ENCODE data around the gene C13orf46. TPM values are rescaled to one million over a fixed set of nuclear protein-coding genes. Genes with fewer than 3 reads are reported as not detected.

Gene C13orf46
- 1.3 TPM for total RNA-seq

DNA sequence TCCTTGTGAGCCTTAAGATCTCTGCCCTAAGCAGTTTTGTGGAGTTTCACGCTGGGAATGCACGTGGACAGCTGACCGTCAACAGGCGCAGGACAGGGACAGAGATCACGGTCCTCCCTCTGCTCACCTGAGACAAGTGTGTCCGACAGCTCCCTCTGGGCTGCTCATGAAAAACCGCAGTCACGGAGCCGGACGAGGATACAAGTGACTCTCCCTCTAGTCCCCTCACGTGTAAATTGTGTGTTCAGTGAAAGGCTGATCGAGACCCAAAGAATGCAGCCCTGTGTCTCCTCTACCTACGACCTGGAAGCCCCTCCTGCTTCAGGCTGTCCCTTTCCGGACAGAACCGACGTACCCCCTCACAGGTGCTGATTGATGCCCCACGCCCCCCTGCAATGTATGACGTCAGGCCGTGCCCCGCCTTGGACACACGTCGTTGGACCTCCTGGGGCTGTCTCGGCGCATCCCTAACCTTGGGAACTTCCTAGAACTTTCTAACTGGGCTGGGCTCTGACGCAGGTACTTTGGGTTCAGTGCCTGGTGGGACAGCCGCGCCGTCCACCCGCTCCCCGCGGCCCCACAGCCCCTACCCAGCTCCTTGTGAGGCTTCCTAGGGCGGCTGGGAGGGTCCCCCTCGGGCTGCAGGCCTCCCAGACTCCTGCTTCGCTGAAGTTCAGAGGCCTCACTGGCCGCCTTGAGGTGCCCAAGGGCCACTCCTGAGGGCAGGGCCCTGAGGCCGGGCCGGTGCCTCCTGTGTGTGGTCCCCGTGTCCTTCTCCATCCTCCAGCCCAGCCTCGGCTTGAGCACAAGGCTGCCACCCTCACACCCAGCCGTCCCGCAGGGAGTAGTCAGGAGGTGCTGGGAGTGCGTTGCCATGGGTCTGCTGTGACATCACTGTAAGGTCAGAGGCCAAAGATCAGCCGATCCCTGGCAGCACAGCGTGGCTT lies at the start of gene C13orf46:
Gene C13orf46 (minus strand): TSS at position 859 of the 947 bp plus-strand sequence. CDS start 79 bp downstream, at position 780.

Other genes with a start within 250 kb of the C13orf46 start
- 0.31 TPM for gene TMEM255B, start 214.8 kb downstream of the C13orf46 start, total RNA-seq
- gene GAS6, start 110.0 kb downstream of the C13orf46 start, total RNA-seq, result 26.6 TPM
- gene RASA3, start 158.5 kb upstream of the C13orf46 start, total RNA-seq, result 17.5 TPM
- gene CFAP97D2, start 205.2 kb upstream of the C13orf46 start, total RNA-seq, result not detected

All from parietal lobe (tissue), 1 donor.